HG02763 (cell line): Measurements from ENCODE around the gene ATP6V1G3.
"Not testable (repeated sequence)": the region's sequence is repeated elsewhere in the genome, so short reads cannot be mapped to it uniquely, and the experiment has no call there.

ENCODE experiments used
- ATAC-seq: cut with Tn5 transposase; IDR thresholded peaks from one replicate; pipeline ENCODE4 v1.9.1; 2021; ENCODE audit warnings: mild to moderate bottlenecking, moderate library complexity; ENCODE audit not compliant: unreplicated experiment

ATP6V1G3 gene, protein sequence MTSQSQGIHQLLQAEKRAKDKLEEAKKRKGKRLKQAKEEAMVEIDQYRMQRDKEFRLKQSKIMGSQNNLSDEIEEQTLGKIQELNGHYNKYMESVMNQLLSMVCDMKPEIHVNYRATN

DNA sequence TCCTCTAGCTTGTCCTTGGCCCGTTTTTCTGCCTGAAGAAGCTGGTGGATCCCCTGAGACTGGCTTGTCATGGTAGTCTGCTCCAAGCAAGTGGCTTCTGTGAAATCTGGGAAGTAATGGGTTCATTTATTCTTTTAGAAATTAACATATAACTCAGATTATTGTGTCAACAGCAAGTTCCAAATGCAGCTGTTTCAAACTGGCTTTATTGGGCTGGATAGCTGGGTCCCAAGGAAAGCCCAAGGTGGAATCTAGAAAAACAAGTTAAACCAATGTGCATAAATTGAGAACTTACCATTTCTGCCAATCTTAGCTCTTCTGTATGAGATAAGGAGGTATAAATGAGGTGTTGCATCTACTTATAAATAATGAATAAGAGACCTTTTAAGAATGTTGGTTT is at the start of gene ATP6V1G3:
ATP6V1G3 (minus strand) TSS at position 101 of the 400 bp plus-strand sequence; CDS start at position 71, 30 bp downstream.
- no peak for ATAC-seq

DNA sequence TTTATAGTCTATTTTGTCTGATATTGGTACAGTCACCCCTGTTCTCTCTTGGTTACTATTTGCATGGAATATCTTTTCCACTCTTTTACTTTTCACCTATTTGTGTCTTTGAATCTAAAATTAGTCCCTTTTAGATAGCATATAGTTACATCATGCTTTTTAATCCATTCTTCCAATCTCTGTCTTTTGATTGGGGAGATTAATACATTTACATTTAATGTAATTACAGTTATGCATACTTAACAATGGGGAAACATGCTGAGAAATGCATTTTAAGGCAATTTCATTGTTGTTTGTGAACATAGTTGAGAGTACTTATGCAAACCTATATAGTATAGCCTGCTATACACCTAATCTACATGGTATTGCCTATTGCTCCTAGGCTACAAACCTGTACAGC is 48.4 kb upstream of the ATP6V1G3 start:
- ATAC-seq = no peak

DNA sequence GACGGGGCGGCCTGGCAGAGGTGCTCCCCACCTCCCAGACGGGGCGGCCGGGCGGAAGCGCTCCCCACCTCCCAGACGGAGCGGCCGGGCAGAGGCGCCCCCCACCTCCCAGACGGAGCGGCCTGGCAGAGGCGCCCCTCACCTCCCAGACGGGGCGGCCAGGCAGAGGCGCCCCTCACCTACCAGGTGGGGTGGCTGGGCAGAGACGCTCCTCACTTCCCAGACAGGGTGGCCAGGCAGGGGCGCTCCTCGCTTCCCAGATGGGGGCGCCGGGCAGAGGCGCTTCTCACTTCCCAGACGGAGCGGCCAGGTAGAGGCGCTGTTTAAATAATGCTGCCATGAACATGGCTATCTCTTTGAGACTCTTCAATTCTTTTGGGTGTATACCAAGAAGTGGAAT is 43.7 kb upstream of the ATP6V1G3 start:
- ATAC-seq = no peak

DNA sequence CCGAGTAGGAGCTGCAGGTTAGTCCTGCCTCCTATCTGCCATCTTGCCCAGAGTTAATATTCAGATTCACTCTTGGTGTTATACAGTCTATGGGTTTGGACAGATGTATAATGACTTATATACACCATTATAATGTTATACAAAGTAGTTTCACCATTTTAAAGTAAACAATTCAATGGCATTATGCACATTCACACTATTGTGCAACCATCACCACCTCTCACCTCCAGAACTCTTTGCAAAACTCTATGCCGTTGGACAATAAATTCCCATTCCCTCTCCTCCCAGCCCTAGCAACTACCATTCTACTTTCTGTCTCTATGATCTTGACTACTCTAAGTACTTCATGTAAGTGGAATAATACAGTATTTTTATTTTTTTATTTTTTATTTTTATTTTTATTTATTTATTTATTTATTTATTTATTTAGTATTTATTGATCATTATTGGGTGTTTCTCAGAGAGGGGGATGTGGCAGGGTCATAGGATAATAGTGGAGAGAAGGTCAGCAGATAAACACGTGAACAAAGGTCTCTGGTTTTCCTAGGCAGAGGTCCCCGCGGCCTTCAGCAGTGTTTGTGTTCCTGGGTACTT is 42.8 kb upstream of the ATP6V1G3 start:
- not testable (repeated sequence) for ATAC-seq

DNA sequence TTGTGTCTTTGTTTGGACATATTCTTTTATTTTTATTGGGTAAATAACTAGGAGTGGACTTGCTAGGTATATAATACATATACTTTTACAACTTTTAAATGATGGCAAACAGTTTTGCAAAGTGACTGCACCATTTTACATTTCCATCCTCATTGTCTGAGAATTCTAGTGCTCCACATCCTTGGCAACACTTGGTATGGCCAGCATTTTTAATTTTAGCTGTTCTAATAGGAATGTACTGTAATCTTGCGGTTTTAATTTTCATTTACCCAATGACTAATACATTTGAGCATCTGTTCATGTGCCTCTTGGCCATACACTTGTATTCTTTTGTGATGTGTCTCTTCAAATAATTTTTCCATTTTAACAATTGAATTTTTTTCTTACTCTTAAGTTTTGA is 37.0 kb upstream of the ATP6V1G3 start:
- no peak for ATAC-seq

DNA sequence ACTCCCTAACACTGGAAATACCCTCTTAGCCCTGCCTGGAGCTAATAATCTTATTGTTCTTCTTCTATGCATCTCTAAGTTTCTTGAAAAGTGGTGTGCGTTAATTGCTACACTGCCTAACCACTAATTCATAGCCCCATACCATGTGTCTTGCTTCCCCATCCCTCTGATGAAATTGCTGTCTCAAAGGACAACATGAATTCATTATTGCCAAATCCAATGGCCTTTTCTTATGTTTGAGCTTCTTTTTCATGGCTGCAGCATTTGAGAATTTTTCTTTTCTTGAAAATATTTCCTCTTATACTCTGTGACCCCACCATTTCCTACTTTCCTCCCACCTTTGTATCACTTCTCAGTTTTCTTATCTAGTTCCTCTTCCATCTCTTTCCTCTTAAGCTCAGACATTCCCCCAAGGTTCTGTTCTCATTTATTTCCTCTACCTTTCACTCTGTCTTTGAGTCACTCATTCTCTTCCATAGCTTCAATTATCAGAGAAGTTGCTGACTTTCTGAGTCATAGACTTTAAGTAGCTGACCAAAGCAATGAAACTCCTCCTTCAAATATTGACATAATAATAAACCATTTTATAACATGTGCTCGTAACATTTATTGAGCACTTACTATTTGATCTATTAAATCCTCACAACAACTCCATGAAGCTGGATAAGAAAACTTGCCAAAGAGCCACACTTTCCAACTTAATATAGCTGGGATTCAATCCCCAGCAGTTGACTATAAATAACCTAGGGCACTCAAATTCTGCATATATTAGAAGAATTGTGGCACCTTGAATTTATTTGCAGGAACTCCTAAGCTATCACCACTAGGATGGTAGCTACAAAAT is 35.5 kb upstream of the ATP6V1G3 start:
- ATAC-seq = peak; percentile 63

DNA sequence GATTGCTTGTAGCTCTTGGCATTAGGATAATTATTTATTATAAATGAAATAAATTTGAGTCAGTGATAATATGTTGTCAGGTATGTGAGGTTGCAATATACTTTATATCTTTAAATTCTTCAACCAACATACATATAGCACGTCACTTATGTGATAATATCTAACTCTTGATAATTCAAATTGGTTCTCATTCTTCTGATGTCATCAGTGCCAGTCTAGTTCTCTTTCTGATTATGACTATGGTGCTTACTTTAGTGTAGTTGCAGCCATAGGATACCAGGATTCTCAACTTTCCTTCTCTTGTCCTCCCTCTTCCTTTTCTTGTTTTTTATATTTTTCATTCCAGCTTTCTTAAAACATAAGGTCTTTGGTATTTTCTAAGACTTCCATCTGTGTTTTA is 34.8 kb upstream of the ATP6V1G3 start:
- no peak for ATAC-seq

DNA sequence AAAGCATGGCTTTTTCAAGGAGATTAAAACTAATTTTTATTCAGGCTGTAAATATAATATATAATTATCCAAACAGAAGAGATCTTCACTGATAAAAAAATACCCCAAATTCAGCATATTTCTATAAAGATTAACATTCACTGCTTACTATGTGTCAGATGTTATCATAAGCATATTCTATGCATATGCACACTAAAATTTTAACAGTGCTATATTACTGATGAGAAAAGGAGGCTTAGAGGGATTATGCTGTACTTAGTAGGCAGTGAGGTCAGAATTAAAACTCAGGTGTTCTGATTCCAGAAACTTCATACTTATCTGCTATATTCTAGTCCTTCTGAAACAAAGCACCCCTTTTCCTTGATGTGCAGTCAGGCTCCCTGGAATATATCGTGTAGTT is 33.8 kb upstream of the ATP6V1G3 start:
- no peak for ATAC-seq

DNA sequence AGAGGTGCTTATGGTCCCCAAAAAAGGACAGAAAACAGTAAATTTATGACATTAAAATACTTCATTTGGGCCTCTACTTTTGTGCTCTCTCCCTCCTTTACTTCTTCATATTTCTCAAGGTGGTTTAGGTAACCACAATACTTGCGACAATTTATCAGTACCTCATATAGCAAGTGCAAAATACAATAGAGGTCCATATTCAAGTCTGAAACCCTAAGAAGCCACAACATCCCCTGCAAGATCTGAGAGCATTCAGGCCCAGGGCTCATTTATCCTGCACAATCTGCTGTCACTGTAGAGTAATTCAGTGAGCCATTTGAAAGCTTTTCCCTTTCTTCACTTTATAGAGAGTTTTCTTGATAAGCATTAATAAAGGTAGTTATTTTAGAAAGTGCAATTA is 24.2 kb upstream of the ATP6V1G3 start:
- ATAC-seq = no peak

DNA sequence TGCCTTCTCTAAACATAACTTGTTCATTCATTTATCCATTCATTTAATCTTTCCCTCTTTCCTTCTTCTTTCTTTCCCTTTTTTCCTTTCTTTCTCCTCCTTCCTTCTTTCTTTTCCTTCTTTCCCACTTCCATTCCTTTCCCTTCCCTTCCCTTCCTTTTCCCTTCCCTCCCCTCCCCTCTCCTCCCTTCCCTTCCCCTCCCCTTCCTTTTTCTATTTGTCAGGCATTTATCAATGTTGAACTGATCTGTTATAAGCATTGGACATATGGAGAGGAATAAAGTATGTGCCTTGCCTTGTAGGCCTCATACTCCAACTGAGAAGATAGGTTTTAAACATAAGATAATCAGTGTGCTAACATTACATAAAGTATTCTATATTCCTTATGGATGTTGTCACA is 23.7 kb upstream of the ATP6V1G3 start:
- no peak for ATAC-seq

DNA sequence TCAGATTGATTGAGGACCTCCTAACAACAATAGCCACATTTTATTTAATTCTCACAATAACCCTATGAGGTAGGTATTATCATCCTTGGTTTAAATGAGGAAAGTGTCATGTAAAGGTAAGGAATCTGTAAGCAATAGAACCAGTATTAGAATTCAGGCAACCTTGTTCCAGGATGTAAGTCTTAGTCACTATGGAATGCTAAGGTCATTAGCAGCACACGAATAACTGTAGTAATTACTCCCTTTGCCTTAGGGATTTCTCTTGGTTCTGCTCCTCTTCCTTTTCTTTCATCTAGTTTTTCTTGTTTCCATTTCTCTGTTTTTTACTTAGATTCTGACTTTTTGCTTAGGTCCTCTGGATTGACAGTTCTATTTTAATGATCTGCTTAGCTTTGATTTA is 23.1 kb upstream of the ATP6V1G3 start:
- no peak for ATAC-seq

DNA sequence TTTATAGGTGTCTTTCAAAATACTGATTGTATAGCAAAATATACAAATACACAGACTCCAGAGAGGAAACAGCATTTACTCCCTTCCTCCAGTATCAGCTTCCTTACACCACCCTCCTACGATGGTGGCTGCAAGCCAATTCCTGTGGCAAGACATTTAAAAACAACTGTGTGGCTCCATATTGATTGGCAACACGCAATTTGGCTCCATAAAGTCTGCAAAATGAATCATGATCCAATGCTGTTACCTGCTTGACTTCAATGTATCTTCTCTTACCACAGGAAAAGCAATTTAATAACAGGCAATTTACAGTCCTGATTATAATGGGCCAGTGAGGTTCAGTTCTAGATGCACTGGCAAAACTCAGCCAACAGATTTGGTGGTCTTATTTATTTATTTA is 19.7 kb upstream of the ATP6V1G3 start:
- ATAC-seq = no peak

DNA sequence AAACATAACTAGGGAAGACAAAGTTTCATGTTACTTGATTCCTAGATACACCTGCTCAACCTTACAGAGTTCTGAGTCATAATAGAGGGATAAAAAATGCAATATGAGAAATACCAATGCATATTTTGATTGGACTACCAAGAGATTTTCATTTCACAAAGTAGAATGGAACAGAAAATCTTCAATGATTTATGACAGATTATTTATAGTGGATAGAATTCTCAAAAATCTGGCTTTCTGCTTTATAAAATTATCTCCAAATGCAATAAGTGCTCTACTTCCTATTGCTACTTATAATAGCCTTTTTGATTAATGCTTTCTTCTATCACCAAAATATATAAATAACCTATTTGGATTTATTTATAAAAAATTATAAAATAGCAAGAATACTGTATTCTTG is 18.9 kb upstream of the ATP6V1G3 start:
- no peak for ATAC-seq

DNA sequence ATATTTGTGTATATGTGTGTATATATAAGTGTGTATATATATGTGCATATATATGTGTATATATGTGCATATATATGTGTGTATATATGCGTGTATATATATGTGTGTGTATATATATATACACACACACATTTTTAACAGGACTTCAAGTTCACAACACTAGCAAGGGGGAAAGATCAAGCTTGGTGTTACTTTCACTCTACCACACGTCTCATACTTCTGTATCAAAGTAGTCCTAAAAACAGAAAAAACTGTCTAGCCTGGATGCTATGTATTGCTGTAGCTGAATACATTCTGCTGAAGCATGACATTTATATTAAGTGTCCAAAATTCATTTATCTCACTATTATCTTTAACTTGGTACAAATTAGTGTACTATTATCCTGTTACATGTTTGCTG is 17.9 kb upstream of the ATP6V1G3 start:
- no peak for ATAC-seq

DNA sequence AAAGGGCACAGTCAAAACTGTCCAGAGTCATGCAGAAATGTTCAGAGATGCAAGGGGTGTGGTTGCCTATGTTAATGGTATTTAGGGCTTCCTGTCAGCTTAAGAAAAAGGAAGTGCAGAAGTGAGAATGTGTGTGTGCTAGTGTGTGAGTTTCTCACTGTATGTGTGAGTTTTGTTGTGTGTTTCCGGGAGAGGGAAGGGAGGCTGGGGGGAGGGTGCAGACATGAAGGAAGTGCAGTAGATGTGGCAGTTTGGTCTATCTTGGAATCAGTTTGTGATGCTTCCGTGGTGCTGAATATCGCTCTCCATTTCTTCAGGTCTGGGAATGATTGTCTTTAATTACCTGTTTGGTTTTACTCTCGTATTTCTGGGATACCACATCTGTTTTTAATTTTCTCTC is 16.5 kb upstream of the ATP6V1G3 start:
- ATAC-seq = peak; percentile 82

DNA sequence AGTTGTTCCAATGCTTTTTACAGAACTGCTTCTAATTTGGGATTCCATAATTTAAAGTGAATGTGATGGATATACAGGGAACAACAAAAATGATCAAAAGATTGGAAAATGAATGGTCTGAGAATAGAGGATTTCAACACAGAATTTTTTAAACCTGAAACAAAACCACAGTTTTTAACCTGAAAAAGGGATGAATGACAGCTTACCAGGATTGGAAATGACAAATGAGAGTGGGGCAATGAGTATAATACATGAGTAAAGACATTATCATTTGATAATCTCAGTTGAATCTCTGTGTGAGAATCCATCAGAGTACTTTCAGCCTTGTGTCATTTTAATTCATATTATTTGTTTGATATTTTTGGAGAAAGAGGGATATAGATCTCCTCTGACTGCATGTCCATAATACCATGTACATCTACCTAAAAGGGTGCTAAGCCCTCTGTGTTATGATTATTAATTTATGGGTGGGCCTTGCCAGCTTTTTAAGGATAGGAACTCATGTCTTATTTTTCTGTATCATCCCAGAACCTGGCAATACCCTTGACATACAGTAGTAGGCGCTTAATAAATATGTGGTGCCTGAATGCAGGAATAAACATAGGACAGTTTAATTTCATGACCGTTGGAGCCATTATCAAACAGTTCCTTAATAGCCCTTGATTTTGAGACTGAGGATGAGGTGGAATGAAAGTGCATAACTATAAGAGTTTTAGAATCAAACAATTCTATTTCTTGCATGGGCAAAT is 12.4 kb upstream of the ATP6V1G3 start:
- no peak for ATAC-seq

DNA sequence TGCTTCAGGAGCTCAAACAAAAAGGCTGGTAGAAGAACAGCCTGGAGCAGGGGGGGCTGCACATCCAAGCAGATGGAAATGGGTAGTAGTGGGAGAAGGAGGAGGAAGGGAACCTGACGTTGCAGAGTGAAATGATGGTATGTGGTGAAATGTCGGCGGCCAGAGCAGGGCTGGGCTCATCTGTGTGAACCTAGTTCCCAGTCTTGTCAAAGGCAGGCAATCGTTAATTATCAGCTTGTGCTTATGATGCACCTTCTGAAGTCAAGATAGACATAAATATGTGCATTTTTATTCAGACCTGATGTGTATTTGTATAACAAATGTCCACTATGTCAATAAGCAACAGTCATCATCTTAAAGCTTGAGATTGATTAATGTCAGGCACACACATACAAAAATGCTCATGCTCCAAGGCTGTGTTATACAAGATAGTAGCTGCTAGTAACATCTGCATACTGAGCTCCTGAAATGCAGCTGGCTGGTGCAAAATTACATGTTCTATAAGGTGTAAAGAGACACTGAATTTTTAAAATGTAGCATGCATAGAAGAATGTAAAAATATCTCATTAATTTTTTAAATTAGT is 10.6 kb upstream of the ATP6V1G3 start:
- no peak for ATAC-seq

DNA sequence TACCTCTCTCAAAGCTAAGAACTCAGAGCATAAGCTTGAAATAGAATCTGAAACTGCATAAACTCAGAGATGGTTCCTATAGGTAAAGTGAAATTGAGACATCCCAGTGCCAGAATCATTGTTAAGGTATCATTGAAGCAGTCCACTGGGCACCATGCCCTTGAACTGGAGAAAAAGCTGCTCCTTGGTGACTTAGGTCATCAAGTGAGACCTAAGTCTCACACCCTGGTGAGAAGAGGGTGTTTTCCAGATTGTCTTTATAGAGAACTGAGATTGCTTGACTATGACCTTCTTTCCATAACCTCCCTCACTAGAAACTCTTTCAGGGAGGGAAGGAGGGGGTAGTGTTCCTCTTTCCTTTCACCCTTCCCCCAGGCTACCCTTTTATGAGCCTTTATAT is 9.4 kb upstream of the ATP6V1G3 start:
- peak; percentile 71 for ATAC-seq

DNA sequence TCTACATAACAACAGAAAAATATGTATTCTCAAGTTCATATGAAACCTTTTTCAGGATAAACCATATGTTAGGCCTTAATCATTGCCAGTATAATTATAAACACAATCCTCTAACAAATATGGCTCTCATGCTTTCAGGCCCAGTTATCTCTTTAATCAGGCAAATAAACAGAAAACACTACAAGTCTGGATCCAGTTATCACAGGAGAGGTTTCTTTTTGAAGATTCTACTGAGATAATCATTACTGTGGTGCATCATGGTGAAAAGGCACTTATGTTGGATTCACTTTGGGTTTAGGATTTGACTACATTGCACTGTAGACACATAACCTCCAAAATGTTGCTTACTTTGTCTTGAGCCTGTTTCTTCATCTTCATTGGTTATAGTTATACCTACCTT is 8.4 kb upstream of the ATP6V1G3 start:
- ATAC-seq = no peak

DNA sequence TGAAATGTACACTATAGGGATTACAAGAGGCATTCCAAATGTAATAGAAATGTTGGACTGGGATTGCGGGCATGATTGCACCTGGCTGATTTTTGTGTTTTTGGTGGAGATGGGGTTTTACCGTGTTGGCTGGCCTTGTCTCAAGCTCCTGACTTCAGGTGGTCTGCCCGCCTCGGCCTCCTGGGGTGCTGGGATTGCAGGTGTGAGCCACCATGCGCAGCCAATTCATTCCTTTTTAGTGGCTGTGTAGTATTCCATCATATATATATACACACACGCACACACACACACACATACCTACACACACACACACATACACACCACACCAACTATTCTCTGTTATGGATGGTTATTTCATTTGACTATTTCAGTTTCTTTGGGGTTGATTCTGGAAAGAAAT is 4.7 kb upstream of the ATP6V1G3 start:
- ATAC-seq = no peak

DNA sequence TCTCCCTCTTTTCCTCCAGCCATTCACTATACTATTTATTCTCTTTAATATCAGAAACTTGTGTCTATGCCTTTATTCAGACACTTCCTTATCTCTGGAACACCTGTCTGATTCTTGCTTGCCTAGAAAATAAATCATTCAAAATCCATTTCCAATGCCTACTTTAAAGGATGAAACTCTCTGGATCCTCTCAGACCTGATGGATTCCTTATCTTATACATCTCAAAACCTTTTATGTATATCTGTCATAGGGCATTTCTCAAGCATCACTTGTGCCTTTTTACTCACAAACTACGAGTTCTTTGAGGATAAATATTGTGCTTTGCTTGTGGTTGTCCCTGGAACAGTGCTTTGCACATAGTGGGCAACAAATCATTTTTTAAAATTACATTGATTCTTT is 3.8 kb upstream of the ATP6V1G3 start:
- ATAC-seq = no peak
